PC-3 (cell line): ENCODE data around the gene ZNF423.

Source experiments
- EZH2 ChIP-seq: fragments of 300-600 bp; sonication (generic); IDR thresholded peaks from one replicate; pipeline ENCODE4 v1.6.1; 2017; ENCODE audit warnings: antibody characterized with exemption, mild to moderate bottlenecking, low read length; ENCODE audit not compliant: unreplicated experiment
- TF ChIP-seq, protein P1 (sequence below): fragments of 300-600 bp; sonication (generic); conservative IDR thresholded peaks from 2 replicates; pipeline ENCODE4 v1.5.1; 2017; ENCODE audit warnings: antibody characterized with exemption, low read depth, mild to moderate bottlenecking, low read length

- TF ChIP-seq, protein P1, sequence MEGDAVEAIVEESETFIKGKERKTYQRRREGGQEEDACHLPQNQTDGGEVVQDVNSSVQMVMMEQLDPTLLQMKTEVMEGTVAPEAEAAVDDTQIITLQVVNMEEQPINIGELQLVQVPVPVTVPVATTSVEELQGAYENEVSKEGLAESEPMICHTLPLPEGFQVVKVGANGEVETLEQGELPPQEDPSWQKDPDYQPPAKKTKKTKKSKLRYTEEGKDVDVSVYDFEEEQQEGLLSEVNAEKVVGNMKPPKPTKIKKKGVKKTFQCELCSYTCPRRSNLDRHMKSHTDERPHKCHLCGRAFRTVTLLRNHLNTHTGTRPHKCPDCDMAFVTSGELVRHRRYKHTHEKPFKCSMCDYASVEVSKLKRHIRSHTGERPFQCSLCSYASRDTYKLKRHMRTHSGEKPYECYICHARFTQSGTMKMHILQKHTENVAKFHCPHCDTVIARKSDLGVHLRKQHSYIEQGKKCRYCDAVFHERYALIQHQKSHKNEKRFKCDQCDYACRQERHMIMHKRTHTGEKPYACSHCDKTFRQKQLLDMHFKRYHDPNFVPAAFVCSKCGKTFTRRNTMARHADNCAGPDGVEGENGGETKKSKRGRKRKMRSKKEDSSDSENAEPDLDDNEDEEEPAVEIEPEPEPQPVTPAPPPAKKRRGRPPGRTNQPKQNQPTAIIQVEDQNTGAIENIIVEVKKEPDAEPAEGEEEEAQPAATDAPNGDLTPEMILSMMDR, result no peak
- TF ChIP-seq EZH2, result no peak
Observed at GRCh38 chr16:49630783-49631182, 225.1 kb downstream of the ZNF423 start.
